Stimulated activated CD4-positive, alpha-beta T cell treated with anti-CD3 and anti-CD28 coated beads, TNF-alpha, amount 100 ng/mL, for 48 hours (primary cell): ENCODE results near the gene CYFIP2.
"Not testable (repeated sequence)": the region's sequence is repeated elsewhere in the genome, so short reads cannot be mapped to it uniquely, and the experiment has no call there.

Source experiments
- DNase-seq, 3 donors: peaks; one replicate each; pipeline ENCODE4 v3.0.0-alpha.2; 2020; ENCODE audit warnings: low read depth in 3 of 3

The CYFIP2 gene

GRCh38 chr5:157265714-157266285 lies at the start of gene CYFIP2:
CYFIP2 (plus strand) TSS chr5:157266123; CDS start chr5:157285362, 19,239 bp downstream.
- DNase-seq: peak; percentile 66 to 76 (median 68)

DNA sequence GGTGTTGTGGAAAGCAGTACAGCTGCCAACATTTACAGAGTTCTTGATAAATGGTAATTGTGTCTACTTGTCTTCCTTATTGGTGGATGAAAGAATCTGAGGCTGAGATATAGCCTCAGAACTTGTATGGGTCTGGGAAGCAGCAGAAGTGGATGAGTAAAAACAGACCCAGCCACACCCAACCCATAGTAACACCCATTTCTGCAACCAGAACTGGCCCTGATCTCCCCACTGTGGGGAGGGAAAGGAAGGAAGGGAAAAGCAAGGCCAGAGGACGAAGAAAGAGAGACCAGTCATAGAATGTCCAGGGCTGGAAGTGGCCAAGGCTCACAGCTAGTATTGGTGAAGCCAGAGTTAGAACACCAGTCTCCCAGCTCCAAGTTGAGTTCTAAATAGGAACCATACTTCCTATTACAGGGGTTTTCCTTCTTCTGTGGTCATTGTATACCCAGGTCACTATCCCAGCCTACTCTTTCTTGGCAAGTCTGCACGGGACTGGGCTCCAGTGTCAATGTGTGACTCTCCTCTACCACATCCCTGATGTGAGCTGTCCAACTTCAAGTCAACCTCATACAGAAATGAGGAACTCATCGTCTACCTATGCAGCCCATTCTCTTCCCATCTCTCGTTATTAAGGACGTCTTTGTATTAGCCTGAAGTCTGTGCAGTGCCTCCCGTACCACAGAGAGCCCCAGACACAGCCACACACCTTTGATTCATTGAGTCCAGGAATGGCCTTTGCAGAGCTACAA lies 49.4 kb upstream of the CYFIP2 start:
- DNase-seq: no peak

DNA sequence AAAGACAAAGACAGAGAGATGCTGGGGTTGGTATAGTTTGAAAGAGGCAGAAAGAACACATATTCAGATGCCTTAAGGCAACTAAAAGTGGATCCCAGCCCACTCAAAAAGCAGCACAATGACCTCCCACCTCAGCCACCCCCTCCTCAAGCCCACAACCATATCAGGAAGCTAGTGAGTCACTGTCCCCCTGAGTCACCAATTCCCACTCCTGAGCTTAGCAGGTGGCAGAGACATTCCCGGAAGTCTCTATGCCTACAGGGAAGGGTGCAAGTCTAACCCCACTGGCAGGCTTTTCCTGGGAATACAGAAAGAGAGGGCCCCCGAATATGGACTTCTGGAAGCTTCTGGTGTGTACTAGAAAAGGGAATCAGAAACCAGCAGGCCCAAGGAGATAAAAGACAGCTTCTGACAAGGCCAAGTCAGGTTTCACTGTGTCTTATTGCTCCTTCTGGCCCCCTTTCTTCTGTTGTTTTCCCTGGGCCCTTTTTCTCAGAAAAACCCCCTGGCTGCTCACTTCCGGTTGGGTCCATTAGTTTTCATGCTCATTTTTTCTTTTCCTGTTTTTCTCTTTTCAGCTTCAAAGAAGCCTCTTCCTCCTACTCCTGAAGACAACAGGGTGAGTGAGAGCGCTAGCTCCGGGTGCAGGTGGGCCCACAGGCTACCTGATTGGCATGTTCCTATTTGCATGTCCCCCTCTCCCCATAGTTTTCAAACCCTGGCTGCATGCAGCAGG lies 48.5 kb upstream of the CYFIP2 start:
- DNase-seq: no peak

GRCh38 chr5:157219491-157220271 lies 46.2 kb upstream of the CYFIP2 start:
- no peak for DNase-seq

GRCh38 chr5:157221959-157222358 lies 44.0 kb upstream of the CYFIP2 start:
- no peak for DNase-seq

- DNase-seq: peak in 2 of 3 donors; percentile 51 to 63
These were observed 43.3 kb upstream of the CYFIP2 start for GRCh38 chr5:157222506-157223230.

DNA sequence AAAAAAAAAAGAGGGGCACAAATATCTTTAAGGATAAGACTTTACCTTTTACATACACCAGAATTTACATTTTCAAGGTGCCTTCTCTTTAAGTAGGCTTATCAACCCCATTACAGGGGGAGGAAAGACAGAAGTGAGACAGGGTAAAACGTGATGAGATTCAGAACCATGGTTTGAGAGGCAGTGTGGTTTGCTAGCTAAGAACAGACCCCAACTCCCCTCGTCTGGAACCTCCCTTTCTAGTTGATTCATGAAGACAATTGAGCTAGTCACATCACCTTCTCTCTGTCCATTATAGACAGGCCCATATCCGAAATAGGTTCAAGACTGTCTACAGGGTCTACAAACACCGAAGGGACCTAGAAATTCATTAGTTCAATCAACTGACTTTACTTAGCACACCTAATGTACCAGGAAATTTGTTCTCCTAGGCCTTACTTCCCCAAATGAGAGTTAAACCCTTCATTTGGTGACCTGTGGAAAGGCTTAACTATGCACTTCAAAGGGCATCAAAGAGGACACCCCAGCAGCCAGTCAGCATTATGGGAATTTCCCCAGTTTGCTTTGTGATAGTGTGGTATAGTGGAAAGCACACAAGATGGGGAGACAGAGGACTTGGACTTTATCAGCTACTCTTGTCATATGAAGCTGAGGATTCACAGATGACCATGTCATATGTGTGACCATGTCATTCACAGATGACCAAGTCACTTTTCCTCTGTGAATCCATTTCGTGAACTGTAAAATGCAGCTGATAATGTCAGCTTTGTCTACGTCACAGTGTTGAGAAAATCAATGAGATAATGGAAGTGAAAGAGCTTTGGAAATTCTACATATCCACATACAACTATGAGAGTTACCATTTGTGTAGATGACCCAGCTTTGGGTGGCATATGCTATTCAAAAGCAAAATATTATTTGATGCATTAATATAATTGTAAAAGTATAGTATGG lies 40.2 kb upstream of the CYFIP2 start:
- no peak for DNase-seq

GRCh38 chr5:157230610-157231009 lies 35.3 kb upstream of the CYFIP2 start:
- DNase-seq: no peak

GRCh38 chr5:157232706-157233105 lies 33.2 kb upstream of the CYFIP2 start:
- DNase-seq: no peak

DNA sequence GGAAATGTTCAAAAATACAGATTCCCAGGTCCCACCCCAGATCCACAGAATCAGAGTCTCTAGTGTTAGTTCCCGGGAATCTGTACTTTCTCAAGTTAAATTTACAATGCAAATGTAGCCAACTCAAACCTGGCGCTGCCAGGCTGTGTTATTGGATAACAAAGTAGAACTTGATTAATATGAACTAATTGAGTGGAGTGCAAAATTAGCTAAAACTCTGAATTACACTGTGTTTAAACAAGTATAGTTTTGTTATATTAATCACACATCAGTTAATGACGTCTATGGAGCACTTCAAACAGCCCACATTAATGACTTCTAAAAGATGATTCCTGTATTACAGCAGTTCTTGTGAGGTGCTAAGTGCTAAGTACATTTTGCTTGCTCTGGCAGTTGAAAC lies 32.4 kb upstream of the CYFIP2 start:
- no peak for DNase-seq

- DNase-seq: no peak
These were observed 29.5 kb upstream of the CYFIP2 start for GRCh38 chr5:157236423-157236822.

GRCh38 chr5:157241483-157241882 lies 24.4 kb upstream of the CYFIP2 start:
- DNase-seq: no peak

DNA sequence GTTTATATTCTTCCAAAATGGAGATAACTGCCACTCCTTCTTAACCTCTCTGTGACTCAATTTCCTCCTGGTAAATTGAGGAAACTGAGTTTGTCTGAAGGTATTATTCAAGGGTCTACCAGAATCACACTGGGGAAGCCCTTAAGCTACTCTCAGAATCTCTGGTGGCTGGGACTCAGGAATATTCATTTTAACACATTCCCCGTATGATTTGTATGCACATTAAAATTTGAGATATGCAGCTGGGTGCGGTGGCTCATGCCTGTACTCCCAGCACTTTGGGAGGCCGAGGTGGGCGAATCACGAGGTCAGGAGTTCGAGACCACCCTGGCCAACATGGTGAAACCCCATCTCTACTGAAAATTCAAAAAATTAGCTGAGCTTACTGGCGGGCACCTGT lies 21.2 kb upstream of the CYFIP2 start:
- DNase-seq: not testable (repeated sequence)

DNA sequence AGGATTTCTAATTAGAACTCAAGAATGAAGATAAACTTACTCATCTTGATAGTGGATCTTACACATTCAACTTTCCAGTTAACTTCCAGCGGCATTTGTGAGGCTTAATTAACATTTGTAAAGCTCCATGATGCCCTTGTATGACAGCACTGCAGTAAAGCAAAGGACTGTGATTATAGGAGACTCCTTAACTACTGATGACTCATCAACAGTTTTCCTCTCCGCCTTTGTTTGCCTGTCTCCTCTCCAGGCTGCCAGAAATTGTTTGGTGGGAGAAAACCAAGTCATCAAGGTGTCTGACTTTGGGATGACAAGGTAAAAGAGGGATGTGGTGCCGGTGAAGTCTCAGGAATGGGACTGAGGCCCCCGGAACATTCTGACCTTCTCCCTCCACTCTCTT lies 20.4 kb upstream of the CYFIP2 start:
- no peak for DNase-seq

DNA sequence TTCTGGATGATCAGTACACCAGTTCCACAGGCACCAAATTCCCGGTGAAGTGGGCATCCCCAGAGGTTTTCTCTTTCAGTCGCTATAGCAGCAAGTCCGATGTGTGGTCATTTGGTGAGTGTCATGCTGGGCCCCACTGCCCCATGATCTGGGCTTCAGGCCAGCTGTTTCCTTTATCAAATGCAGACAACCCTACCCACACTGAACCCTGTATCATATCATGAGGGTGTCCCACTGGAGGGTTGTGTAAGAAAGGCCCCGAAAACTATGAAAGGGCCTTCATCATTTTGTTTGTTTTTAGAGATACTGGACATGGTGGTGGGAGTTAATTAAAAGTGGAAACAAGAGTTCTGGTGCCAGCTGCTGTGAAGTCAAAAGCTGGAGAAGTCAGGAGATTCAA lies 20.0 kb upstream of the CYFIP2 start:
- DNase-seq: no peak

DNA sequence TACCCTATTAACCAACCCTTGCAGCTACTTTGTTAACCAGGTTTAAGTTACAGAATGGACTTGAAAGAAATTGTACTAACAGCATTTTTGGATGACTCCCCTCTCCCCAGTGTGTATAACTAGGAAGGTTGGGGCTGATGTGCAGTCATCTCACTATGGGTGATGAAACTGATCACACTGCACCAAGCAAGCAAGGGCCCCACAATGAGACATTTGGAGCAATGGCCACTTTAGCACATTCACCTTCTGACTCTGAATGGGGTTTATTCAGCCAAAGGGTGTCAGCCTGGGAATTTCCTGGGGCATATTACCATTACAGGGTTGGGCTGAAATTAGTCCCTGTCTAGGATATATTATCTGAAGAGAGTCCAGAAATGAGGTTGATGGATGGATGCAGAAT lies 18.7 kb upstream of the CYFIP2 start:
- DNase-seq: no peak

DNA sequence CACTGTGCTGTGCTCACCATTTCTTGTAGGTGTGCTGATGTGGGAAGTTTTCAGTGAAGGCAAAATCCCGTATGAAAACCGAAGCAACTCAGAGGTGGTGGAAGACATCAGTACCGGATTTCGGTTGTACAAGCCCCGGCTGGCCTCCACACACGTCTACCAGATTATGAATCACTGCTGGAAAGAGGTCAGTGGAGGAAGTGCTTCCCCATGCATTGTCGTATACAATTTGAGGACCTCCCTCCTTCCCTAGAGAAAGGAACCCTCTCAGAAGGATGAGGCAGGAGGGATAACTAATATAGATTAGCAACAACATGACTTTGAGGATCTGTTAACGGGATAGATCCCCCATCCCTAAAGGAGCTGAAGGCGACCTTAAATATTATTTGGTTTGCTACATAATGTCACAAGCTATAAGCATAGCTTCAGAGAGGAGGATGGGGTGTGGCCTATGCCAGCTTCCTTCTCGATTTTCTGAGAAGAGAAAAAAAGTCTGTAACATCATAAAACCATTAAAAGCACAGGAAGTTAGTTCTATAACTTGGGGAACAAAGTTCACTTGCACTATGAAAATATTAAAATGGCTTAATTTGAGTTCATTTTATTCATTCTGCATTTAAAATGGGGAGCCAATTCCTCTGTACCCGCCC lies 17.0 kb upstream of the CYFIP2 start:
- DNase-seq: no peak

- peak in 1 of 3 donors; percentile 30 for DNase-seq
These were observed 13.0 kb upstream of the CYFIP2 start for GRCh38 chr5:157252711-157253465.

DNA sequence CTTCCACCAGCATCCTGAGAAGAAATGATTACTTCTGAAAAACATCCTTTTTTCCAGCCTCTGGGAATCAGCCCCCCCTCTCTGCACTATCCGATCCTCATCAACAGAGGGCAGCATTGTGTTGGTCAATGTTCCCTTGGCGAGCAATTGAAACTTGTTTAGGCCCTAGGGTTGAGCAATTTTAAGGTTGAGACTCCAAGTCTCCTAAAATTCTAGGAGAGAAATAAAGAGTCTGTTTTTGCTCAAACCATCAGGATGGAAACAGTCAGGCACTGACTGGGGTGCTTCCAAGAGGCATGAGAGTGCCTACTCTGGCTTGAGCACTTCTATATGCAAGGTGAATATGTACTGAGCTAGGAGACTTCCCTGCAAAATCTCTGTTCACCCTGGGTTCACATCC lies 12.4 kb upstream of the CYFIP2 start:
- DNase-seq: no peak
